Keratinocyte (primary cell): ENCODE measurements around the gene SLC9A3.

Experiments used
- CTCF ChIP-seq, 3 experiments: IDR thresholded peaks in 1 of 3; conservative IDR thresholded peaks in 1 of 3; optimal IDR thresholded peaks in 1 of 3; 2 replicates in 2 of 3; 3 replicates in 1 of 3; pipeline versions ENCODE3 to v1.5.1; 2011; ENCODE audit warnings: low read length in 3 of 3, mild to moderate bottlenecking in 3 of 3, moderate library complexity in 2 of 3, control low read depth in 1 of 3, inconsistent platforms in 1 of 3; ENCODE audit not compliant: insufficient read depth in 2 of 3; ENCODE audit errors: extremely low read depth in 1 of 3
- EZH2 ChIP-seq: IDR thresholded peaks from one replicate; pipeline ENCODE4 v1.6.1; 2012; ENCODE audit warnings: inconsistent platforms, mild to moderate bottlenecking, low read length, moderate library complexity

- TF ChIP-seq EZH2 = peak; percentile 18
- TF ChIP-seq CTCF (optimal IDR thresholded peaks at IDR 0.05 in 1 of 3, IDR thresholded peaks at IDR 0.05 in 1 of 3, conservative IDR thresholded peaks at IDR 0.05 in 1 of 3; ENCODE audit: extremely low read depth in 1 of 3, insufficient read depth in 2 of 3, low read length in 3 of 3) = no peak
Measured at GRCh38 chr5:501831-502184, 22.4 kb downstream of the SLC9A3 start.
